Renal cortical epithelial cell (primary cell): Measurements from ENCODE around the gene GPR132. TPM values are rescaled to one million over a fixed set of nuclear protein-coding genes. Genes with fewer than 3 reads are reported as not detected.
"Not testable (repeated sequence)": the region's sequence is repeated elsewhere in the genome, so short reads cannot be mapped to it uniquely, and the experiment has no call there.

Experiments
- DNase-seq: peaks from one replicate; pipeline ENCODE4 v3.0.0-alpha.2; 2011; ENCODE audit warnings: low read depth
- total RNA-seq: library from RNA; depleted of rRNA; stranded (reverse); fragments of >200 nt; gene quantifications from 2 replicates; pipeline ENCODE4 v1.2.3, GENCODE V29; 2014

Gene GPR132
- 0.30 and 2.1 TPM in 2 replicates for total RNA-seq

GRCh38 chr14:105065280-105066228, at the start of gene GPR132:
Gene GPR132 (minus strand): TSS chr14:105065430. CDS start chr14:105055420, 10,010 bp downstream.
- DNase-seq, result peak; percentile 30

GRCh38 chr14:105109243-105109642, 44.0 kb upstream of the GPR132 start:
- not testable (repeated sequence) for DNase-seq

- no peak for DNase-seq
Observed at GRCh38 chr14:105108516-105108864, 43.3 kb upstream of the GPR132 start.

- DNase-seq, result no peak
Observed at GRCh38 chr14:105107781-105108515, 42.7 kb upstream of the GPR132 start.

GRCh38 chr14:105107351-105107750, 42.1 kb upstream of the GPR132 start:
- DNase-seq, result no peak

GRCh38 chr14:105105158-105105557, 39.9 kb upstream of the GPR132 start:
- DNase-seq, result no peak

GRCh38 chr14:105102893-105103292, 37.7 kb upstream of the GPR132 start:
- DNase-seq, result no peak

GRCh38 chr14:105102361-105102870, 37.2 kb upstream of the GPR132 start:
- DNase-seq, result no peak

- DNase-seq, result peak; percentile 43
Observed at GRCh38 chr14:105100910-105101309, 35.7 kb upstream of the GPR132 start.

GRCh38 chr14:105099778-105100177, 34.5 kb upstream of the GPR132 start:
- no peak for DNase-seq

GRCh38 chr14:105098316-105098715, 33.1 kb upstream of the GPR132 start:
- DNase-seq, result no peak

- DNase-seq, result no peak
Observed at GRCh38 chr14:105097794-105098127, 32.5 kb upstream of the GPR132 start.

GRCh38 chr14:105096206-105096875, 31.1 kb upstream of the GPR132 start:
- no peak for DNase-seq

GRCh38 chr14:105095236-105095805, 30.1 kb upstream of the GPR132 start:
- no peak for DNase-seq

- DNase-seq, result no peak
Observed at GRCh38 chr14:105094193-105094907, 29.1 kb upstream of the GPR132 start.

- DNase-seq, result peak; percentile 64
Observed at GRCh38 chr14:105093431-105094192, 28.4 kb upstream of the GPR132 start.

GRCh38 chr14:105093038-105093430, 27.8 kb upstream of the GPR132 start:
- no peak for DNase-seq

- DNase-seq, result peak; percentile 49
Observed at GRCh38 chr14:105092171-105093037, 27.2 kb upstream of the GPR132 start.

GRCh38 chr14:105091517-105092170, 26.4 kb upstream of the GPR132 start:
- DNase-seq, result peak; percentile 91
